Sigmoid colon (tissue), 7 donors: ENCODE measurements around the gene SUGCT. TPM values are rescaled to one million over a fixed set of nuclear protein-coding genes. Genes with fewer than 3 reads are reported as not detected.

Experiments
- DNase-seq: peaks from one replicate; pipeline ENCODE4 v3.0.0-alpha.2; 2019
- H3K27ac ChIP-seq, 4 donors: fragments of 200-600 bp; sonication (generic); one replicate each; pipeline ENCODE4 v1.5.1; 2016 to 2019; ENCODE audit warnings: mild to moderate bottlenecking in 1 of 4
- H3K27me3 ChIP-seq, 3 donors: fragments of 200-600 bp; sonication (generic); one replicate each; pipeline ENCODE4 v1.5.1; 2019; ENCODE audit warnings: mild to moderate bottlenecking in 1 of 3
- H3K36me3 ChIP-seq, 4 donors: fragments of 200-600 bp; sonication (generic); one replicate each; pipeline ENCODE4 v1.5.1; 2016 to 2019
- H3K4me1 ChIP-seq, 4 donors: fragments of 200-600 bp; sonication (generic); one replicate each; pipeline ENCODE4 v1.5.1; 2017 to 2019
- H3K4me3 ChIP-seq, 4 donors: fragments of 200-600 bp; sonication (generic); one replicate each; pipeline ENCODE4 v1.5.1; 2017 to 2019; ENCODE audit warnings: mild to moderate bottlenecking in 2 of 4, moderate library complexity in 1 of 4
- H3K9me3 ChIP-seq, 4 donors: fragments of 200-600 bp in 3 of 4; sonication (generic) in 3 of 4; one replicate each; pipeline versions ENCODE4 v1.5.1 to v1.6.1; 2013 to 2019
- CTCF ChIP-seq, 4 experiments: fragments of 450-650 bp in 3 of 4; fragments of 200-600 bp in 1 of 4; IDR thresholded peaks; one replicate each; pipeline ENCODE4 v1.5.1; 2016 to 2019; ENCODE audit warnings: antibody characterized with exemption in 4 of 4, mild to moderate bottlenecking in 3 of 4, moderate library complexity in 2 of 4
- EP300 ChIP-seq, 4 donors: sonication (generic); formaldehyde crosslinking; IDR thresholded peaks; one replicate each; pipeline ENCODE4 v1.6.1; 2017; ENCODE audit warnings: antibody characterized with exemption in 4 of 4
- POLR2A ChIP-seq, 2 donors: fragments of 450-650 bp; IDR thresholded peaks; one replicate each; pipeline ENCODE4 v1.6.1; 2016; ENCODE audit warnings: antibody characterized with exemption in 2 of 2, mild to moderate bottlenecking in 2 of 2, moderate library complexity in 2 of 2
- POLR2AphosphoS5 ChIP-seq, 4 donors: sonication (generic); formaldehyde crosslinking; IDR thresholded peaks; one replicate each; pipeline ENCODE4 v1.6.1; 2017; ENCODE audit warnings: antibody characterized with exemption in 4 of 4
- WGBS, 2 donors: extraction: QIAGEN DNeasy Blood & Tissue Kit; methylation state at CpG; one replicate each; pipeline ENCODE4 v1.1.7; 2013; 5-methylcytosine and 5-hydroxymethylcytosine counted together
- intact Hi-C: fragments of 100-400 bp; cut with DNase I; formaldehyde crosslinking; loops from one replicate; pipeline ENCODE4 v1.15.1; 2023
- polyA plus RNA-seq, 3 donors: library from polyadenylated mRNA; stranded (reverse); fragments of 200-250 nt; gene quantifications; one replicate each; pipeline ENCODE4 v1.2.3, GENCODE V29; 2013
- total RNA-seq, 4 donors: library from RNA; depleted of rRNA; stranded (reverse); fragments of >200 nt; gene quantifications; one replicate each; pipeline ENCODE4 v1.1.0, GENCODE V29; 2016
- donor health status: healthy with polysubstance abuse.
- donor health status: Bipolar disorder and iron deficiency.
- donor health status: healthy.

Gene SUGCT
- total and polyA plus RNA-seq, 7 donors, result 2.3 to 25.9 (median 6.3) TPM

- intact Hi-C loops, result no loop called here
- H3K36me3 ChIP-seq, result no peaks in the 10 kb centered on the region
- no peaks in the 10 kb centered on the region for H3K4me1 ChIP-seq
- H3K27me3 ChIP-seq, result no peaks in the 10 kb centered on the region
- DNase-seq, result no peak
- TF ChIP-seq CTCF (IDR thresholded peaks at IDR 0.05) (no peak), POLR2A (IDR thresholded peaks at IDR 0.05) (no peak), EP300 (IDR thresholded peaks at IDR 0.05) (no peak), POLR2AphosphoS5 (IDR thresholded peaks at IDR 0.05) (no peak)
- no peaks in the 10 kb centered on the region for H3K9me3 ChIP-seq
- H3K4me3 ChIP-seq, result no peak overlapping the region
- WGBS, 2 donors, result 92 to 96% methylated on average over 8 of the region's 8 CpGs
- H3K27ac ChIP-seq, result no peak overlapping the region
These were observed 708.7 kb downstream of the SUGCT start for GRCh38 chr7:40843338-40843985.

- Histone ChIP-seq H3K27ac (no peak overlapping the region), H3K27me3 (no peaks in the 10 kb centered on the region), H3K36me3 (no peaks in the 10 kb centered on the region), H3K9me3 (no peaks in the 10 kb centered on the region), H3K4me3 (no peak overlapping the region), H3K4me1 (no peaks in the 10 kb centered on the region)
- WGBS, 2 donors, result 79 to 89% methylated on average over 6 of the region's 6 CpGs
- intact Hi-C loops, result loop anchor here (2.0 kb wide), 1 partner anchor 25 kb away; no protein-coding TSS in a partner anchor
- no peak for TF ChIP-seq POLR2AphosphoS5 (IDR thresholded peaks at IDR 0.05)
- TF ChIP-seq CTCF (IDR thresholded peaks at IDR 0.05), result no peak
- no peak for TF ChIP-seq POLR2A (IDR thresholded peaks at IDR 0.05)
- no peak for TF ChIP-seq EP300 (IDR thresholded peaks at IDR 0.05)
- no peak for DNase-seq
These were observed 711.1 kb downstream of the SUGCT start for GRCh38 chr7:40845943-40846342.

GRCh38 chr7:40847921-40848320 is 713.1 kb downstream of the SUGCT start:
- H3K27ac ChIP-seq, result no peak overlapping the region
- TF ChIP-seq CTCF (IDR thresholded peaks at IDR 0.05) (no peak), EP300 (IDR thresholded peaks at IDR 0.05) (no peak), POLR2A (IDR thresholded peaks at IDR 0.05) (no peak), POLR2AphosphoS5 (IDR thresholded peaks at IDR 0.05) (no peak)
- whole genome bisulfite sequencing, 2 donors, result 19 to 65% methylated on average over 2 of the region's 2 CpGs
- no peak overlapping the region for H3K4me3 ChIP-seq
- H3K27me3 ChIP-seq, result no peaks in the 10 kb centered on the region
- H3K36me3 ChIP-seq, result no peaks in the 10 kb centered on the region
- DNase-seq, result no peak
- intact Hi-C loops, result no loop called here
- no peaks in the 10 kb centered on the region for H3K4me1 ChIP-seq
- no peaks in the 10 kb centered on the region for H3K9me3 ChIP-seq

- DNase-seq, result no peak
- 91 to 97% methylated on average over 3 of the region's 3 CpGs for WGBS, 2 donors
These were observed 713.9 kb downstream of the SUGCT start for GRCh38 chr7:40848541-40849221.

More at GRCh38 chr7:40848541-40849221, 713.9 kb downstream of the SUGCT start:
- TF ChIP-seq CTCF (IDR thresholded peaks at IDR 0.05) (no peak), EP300 (IDR thresholded peaks at IDR 0.05) (no peak), POLR2A (IDR thresholded peaks at IDR 0.05) (no peak), POLR2AphosphoS5 (IDR thresholded peaks at IDR 0.05) (no peak)
- H3K4me1 ChIP-seq, result no peaks in the 10 kb centered on the region
- H3K27ac ChIP-seq, result no peak overlapping the region
- intact Hi-C loops, result no loop called here
- no peak overlapping the region for H3K4me3 ChIP-seq
- no peaks in the 10 kb centered on the region for H3K36me3 ChIP-seq
- no peaks in the 10 kb centered on the region for H3K27me3 ChIP-seq
- no peaks in the 10 kb centered on the region for H3K9me3 ChIP-seq
